Activated CD8-positive, alpha-beta memory T cell treated with anti-CD3 and anti-CD28 coated beads, Interleukin-2, amount 50 U/mL, for 4 hours (primary cell): ENCODE results near the gene NIPBL.
"Not testable (repeated sequence)": the region's sequence is repeated elsewhere in the genome, so short reads cannot be mapped to it uniquely, and the experiment has no call there.

Experiments used
- DNase-seq: peaks from one replicate; pipeline ENCODE4 v3.0.0-alpha.2; 2020

Gene NIPBL

GRCh38 chr5:36902353-36902752 lies 25.8 kb downstream of the NIPBL start:
- no peak for DNase-seq

DNA sequence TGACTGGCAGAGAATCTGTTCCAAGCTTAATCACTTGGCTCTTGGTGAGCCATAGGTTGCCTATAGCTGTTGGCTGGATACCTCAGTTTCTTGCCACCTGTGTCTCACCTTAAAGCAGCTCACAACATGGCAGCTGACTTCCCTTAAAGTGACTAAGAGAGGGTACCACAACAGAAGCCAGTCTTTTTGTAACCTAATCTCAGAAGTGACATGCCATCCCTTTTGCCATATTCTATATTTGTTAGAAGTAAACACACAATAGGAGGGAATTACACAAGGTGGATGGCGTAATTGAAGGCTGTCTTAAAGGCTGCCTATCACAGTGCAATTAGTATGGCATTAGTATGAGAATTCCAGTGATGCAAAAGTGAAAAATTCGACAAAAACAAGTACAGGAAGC lies 28.1 kb downstream of the NIPBL start:
- no peak for DNase-seq

GRCh38 chr5:36908544-36909260 lies 32.1 kb downstream of the NIPBL start:
- DNase-seq, result no peak

GRCh38 chr5:36915653-36916052 lies 39.1 kb downstream of the NIPBL start:
- DNase-seq, result no peak

- DNase-seq, result not testable (repeated sequence)
Measured at GRCh38 chr5:36916614-36917013, 40.0 kb downstream of the NIPBL start.

DNA sequence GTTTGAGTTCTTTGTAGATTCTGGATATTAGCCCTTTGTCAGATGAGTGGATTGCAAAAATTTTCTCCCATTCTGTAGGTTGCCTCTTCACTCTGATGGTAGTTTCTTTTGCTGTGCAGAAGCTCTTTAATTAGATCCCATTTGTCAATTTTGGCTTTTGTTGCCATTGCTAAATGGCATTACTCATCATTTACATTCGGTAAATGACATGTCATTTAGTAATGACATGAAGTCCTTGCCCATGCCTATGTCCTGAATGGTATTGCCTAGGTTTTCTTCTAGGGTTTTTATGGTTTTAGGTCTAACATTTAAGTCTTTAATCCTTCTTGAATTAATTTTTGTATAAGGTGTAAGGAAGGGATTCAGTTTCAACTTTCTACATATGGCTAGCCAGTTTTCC lies 40.8 kb downstream of the NIPBL start:
- not testable (repeated sequence) for DNase-seq

DNA sequence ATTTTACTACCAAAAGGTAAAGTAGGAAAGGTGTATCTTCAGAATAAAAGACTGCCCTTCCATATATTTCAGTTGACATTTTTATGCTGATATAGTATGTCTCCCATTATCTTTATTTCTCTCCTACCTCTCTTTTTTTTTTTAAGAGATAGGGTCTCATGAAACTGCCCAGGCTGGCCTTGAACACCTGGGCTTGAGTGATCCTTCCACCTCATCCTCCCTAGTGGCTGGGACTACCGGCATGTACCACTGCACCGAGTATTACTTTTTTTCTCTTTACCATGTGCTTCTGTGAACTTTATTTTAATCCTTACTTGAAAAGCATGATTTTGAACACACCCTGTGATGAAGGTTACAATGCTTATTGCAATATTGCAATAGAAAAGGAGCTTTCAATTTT lies 42.7 kb downstream of the NIPBL start:
- DNase-seq, result no peak

- no peak for DNase-seq
Measured at GRCh38 chr5:36919650-36920049, 43.1 kb downstream of the NIPBL start.

GRCh38 chr5:36928947-36929346 lies 52.4 kb downstream of the NIPBL start:
- no peak for DNase-seq

DNA sequence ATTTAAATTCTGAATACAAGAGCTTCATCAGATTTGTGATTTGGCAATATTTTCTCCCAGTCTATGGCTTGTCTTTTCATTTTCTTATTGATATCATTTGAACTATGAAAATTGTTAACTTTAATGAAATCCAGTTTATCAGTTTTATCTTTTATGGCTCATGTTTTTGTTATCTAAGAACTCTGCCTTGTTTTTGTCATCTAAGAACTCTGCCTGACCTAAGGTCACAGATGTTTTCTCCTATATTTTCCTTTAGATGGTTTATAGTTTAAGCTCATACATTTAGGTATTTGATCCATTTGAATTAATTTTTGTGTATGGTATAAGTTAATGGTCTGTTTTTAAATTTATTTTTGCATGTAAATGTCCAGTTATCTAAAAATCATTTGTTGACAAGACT lies 52.9 kb downstream of the NIPBL start:
- DNase-seq, result no peak

DNA sequence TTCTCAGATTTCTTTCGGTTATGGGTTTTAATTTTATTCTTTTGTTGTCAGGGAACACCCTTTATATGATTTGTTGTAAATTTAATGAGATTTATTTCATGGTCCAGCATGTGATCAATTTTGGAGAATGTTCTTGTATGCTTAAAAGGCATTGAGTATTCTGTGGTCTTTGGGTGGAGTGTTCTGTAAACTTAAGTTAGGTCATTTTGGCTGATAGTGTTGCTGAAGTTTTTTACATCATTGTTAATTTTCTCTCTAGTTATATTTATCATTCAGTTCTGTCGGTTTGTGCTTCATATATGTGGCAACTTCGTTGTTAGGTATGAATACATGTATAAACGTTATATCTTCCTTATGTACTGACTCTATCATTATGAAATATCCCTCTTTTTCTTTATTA lies 55.5 kb downstream of the NIPBL start:
- no peak for DNase-seq

DNA sequence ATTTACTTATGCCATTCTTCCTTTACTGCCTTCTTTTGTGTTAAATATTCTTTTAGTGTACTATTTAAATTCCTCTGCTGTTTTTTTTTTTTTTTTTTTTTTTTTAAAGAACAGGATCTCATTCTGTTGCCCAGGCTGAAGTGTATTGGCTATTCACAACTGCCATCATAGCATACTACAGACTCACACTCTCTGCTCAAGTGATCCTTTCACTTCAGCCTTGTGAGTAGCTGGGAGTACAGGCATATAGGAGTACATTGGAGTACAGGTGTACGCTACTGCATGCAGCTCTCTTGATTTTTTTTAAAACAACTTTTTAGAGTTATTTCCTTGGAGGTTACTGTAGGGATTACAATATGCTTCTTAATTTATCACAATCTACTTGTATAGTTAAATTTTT lies 56.1 kb downstream of the NIPBL start:
- no peak for DNase-seq

- no peak for DNase-seq
Measured at GRCh38 chr5:36934740-36935356, 58.3 kb downstream of the NIPBL start.

- DNase-seq, result no peak
Measured at GRCh38 chr5:36935805-36936204, 59.2 kb downstream of the NIPBL start.

- DNase-seq, result no peak
Measured at GRCh38 chr5:36936309-36936708, 59.7 kb downstream of the NIPBL start.

DNA sequence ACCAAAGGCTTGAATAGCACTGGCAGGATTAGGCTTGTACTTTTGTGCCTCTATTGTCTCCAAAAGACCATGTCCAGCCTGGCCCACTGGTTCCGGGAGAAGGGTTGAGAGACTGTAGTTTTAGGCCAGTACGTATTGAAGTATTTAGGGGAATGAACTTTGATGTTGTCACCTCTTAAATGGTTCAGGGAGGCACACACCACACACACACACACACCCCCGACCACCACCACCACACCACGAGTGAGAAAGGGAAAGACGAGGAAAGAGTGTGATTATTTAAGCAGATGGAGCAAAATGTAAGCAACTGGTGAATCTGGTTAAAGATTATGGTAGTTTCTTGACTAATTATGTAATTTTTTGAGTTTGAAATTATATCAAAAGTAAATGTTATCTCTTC lies 61.6 kb downstream of the NIPBL start:
- DNase-seq, result no peak

- DNase-seq, result no peak
Measured at GRCh38 chr5:36939969-36940858, 63.6 kb downstream of the NIPBL start.

DNA sequence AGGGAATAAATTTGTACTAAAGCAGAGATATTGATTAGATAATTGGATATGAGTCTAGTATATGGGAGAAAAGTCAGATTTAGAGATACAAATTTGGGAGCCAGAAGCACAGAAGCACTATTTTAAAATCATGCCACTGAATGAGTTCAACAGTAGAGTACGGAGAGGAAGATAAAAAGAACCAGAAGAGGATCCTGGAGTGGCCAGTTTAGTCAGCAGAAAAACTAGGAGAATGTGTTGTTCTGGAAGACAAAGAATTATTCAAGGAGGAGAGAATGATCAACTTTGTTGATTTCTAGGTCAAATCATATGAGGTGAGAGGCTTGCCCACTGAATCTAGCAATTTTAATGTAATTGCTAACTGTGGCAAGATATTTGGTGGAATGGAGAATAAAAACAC lies 67.0 kb downstream of the NIPBL start:
- DNase-seq, result no peak

- no peak for DNase-seq
Measured at GRCh38 chr5:36944024-36944423, 67.5 kb downstream of the NIPBL start.

GRCh38 chr5:36944607-36945225 lies 68.1 kb downstream of the NIPBL start:
- DNase-seq, result no peak

DNA sequence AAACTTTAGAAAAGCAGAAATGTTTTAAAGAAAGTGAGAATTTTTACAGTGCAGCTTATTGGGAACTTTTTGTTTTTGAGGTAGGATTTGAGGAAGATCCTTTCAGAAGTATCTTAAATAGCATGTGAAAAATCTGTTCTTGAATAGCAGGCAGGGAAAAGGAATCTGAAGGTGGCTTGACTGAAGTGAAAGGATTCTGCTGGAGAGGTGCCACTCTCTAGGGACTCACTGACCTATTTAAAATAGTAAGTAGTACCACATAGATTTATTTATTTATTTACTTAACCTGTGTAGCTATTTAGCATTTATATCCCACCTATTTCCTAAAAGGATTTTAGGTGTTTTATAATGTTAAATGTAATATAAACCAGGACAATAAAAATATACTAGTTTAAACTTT lies 69.1 kb downstream of the NIPBL start:
- no peak for DNase-seq

DNA sequence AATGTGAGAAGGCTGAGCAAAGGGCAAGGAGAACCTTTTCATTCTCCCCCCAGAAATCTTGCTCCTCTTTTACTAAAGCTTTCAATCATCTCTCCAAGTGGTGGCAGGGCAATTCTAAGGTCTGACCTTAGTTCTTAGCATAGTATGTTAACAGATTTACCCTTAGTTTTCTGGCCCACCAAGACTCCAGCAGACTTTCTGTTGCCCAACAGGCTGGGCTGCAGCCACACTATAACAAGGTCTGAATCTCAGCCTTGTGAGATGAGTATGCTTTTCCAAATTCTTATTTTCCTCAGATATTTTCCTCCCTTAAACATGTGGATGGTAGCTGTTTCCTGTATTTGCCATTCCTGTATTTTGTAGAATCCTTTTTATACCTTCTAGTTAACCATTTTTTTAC lies 69.5 kb downstream of the NIPBL start:
- no peak for DNase-seq

DNA sequence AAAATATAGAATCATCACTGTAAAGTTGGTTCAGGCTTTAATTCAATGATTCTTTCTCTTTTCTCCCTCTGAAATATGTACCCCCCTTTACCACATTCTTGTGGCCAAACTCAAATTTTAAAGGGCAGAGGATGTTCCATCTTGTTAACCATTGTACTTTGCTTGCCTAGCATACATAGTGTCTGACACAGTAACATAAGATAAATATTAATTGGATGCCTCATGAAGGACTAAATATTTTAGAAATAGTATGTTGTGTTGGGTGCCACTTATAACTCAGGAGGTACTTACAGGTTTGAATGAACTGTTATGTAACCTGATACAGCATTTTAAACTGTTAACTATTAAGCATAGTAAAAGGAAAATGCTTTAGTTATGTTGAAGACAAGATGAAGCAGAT lies 71.5 kb downstream of the NIPBL start:
- DNase-seq, result no peak

DNA sequence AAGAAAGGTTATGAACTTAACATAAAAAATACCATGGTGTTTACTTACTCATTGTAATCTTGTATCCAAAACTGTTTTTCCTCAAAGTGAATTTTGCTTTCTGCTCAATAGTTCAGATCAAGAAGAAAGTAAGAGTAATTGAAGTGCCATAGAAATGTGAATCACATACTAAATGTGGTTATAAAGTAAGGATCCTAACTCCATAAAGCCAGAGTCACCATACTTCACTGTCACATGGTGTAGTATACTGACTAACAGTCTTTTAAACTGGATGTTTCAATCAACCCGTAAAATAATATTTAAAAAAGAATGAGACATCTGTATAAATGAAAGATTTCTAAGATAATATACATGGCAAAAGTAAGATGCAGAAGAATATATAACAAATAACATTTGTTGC lies 72.1 kb downstream of the NIPBL start:
- DNase-seq, result no peak
